A673 (cell line): ENCODE results near the gene POU6F1. TPM values are rescaled to one million over a fixed set of nuclear protein-coding genes. Genes with fewer than 3 reads are reported as not detected.
A peak's percentile ranks its signal among the peaks of the same experiment; 100 is the strongest.

ENCODE experiments used
- BruUV-seq: library from RNA; stranded (reverse); fragments of 400-500 nt; replicated peaks from 2 replicates; lab custom pipeline; 2021; lab: Mats Ljungman, UMichigan
- CTCF ChIA-PET: fragments of 300-600 bp; sonication (Branson Sonifier 250); formaldehyde crosslinking; loops from one replicate; lab custom pipeline; 2022; ENCODE audit warnings: antibody characterized with exemption; lab: Charles Lee
- POLR2A ChIA-PET: fragments of 300-600 bp; sonication (Branson Sonifier 250); formaldehyde crosslinking; loops from one replicate; lab custom pipeline; 2022; ENCODE audit warnings: antibody characterized with exemption; ENCODE audit not compliant: low non-redundant PET; lab: Charles Lee
- DNase-seq: peaks from one replicate; pipeline ENCODE4 v3.0.0-alpha.2; 2015; ENCODE audit warnings: low spot score
- H3K27ac ChIP-seq: fragments of 200-600 bp; sonication (generic); 2 replicates; pipeline ENCODE4 v1.5.1; 2016; ENCODE audit warnings: mixed run types, low read depth, mild to moderate bottlenecking, mixed read lengths, antibody characterized with exemption, low read length; ENCODE audit not compliant: poor library complexity, severe bottlenecking
- H3K27me3 ChIP-seq: fragments of 200-600 bp; sonication (generic); replicated peaks from 2 replicates; pipeline ENCODE4 v1.6.1; 2017; ENCODE audit warnings: mixed run types, low read depth, mild to moderate bottlenecking, mixed read lengths, antibody characterized with exemption, low read length; ENCODE audit not compliant: insufficient read depth, poor library complexity
- H3K36me3 ChIP-seq: fragments of 200-600 bp; sonication (generic); 2 replicates; pipeline ENCODE4 v1.6.1; 2016; ENCODE audit warnings: mixed run types, mild to moderate bottlenecking, mixed read lengths, antibody characterized with exemption, low read length; ENCODE audit not compliant: insufficient read depth, poor library complexity, severe bottlenecking
- H3K4me1 ChIP-seq: fragments of 200-600 bp; sonication (generic); 2 replicates; pipeline ENCODE4 v1.6.1; 2017; ENCODE audit warnings: mixed run types, mild to moderate bottlenecking, mixed read lengths, antibody characterized with exemption, low read length; ENCODE audit not compliant: insufficient read depth, poor library complexity, severe bottlenecking
- H3K4me3 ChIP-seq: fragments of 200-600 bp; sonication (generic); 2 replicates; pipeline ENCODE4 v1.5.1; 2016; ENCODE audit warnings: low read depth, mixed run types, mild to moderate bottlenecking, mixed read lengths, low read length; ENCODE audit not compliant: poor library complexity, severe bottlenecking
- H3K9me3 ChIP-seq: fragments of 200-600 bp; sonication (generic); 2 replicates; pipeline ENCODE4 v1.6.1; 2016; ENCODE audit warnings: mixed run types, low read depth, mild to moderate bottlenecking, mixed read lengths, antibody characterized with exemption, low read length; ENCODE audit not compliant: poor library complexity, severe bottlenecking
- CTCF ChIP-seq: fragments of 300-800, 200-600 bp; sonication (generic); conservative IDR thresholded peaks from 2 replicates; pipeline ENCODE4 v1.5.1; 2017; ENCODE audit warnings: low read depth, mild to moderate bottlenecking, antibody characterized with exemption, low read length, moderate library complexity, mixed read lengths
- EZH2 ChIP-seq: fragments of 200-600 bp; sonication (generic); IDR thresholded peaks from 2 replicates; pipeline ENCODE4 v1.6.1; 2017; ENCODE audit warnings: borderline replicate concordance, low read depth, mild to moderate bottlenecking, mixed read lengths, antibody characterized with exemption, low read length; ENCODE audit not compliant: poor library complexity, severe bottlenecking
- intact Hi-C: fragments of 100-400 bp; cut with micrococcal nuclease; formaldehyde crosslinking; loops from one replicate; pipeline ENCODE4 v1.10.0; 2022; ENCODE audit not compliant: unreplicated experiment
- total RNA-seq: library from RNA; stranded (reverse); gene quantifications from 2 replicates; pipeline ENCODE4 v1.2.3, GENCODE V29; 2021

POU6F1 gene
- total RNA-seq, 1 experiment from 2014 or later = 13.6 TPM

- BruUV-seq = no TSS peak
- Histone ChIP-seq H3K4me1 (no peaks in the 10 kb centered on the region), H3K4me3 (no peak overlapping the region), H3K36me3 (no peaks in the 10 kb centered on the region), H3K9me3 (no peaks in the 10 kb centered on the region), H3K27ac (no peak overlapping the region), H3K27me3 (no peaks in the 10 kb centered on the region)
- TF ChIP-seq CTCF = no peak
- TF ChIP-seq EZH2 = no peak
- DNase-seq = no peak
- ChIA-PET POLR2A (no interaction called here), CTCF (no interaction called here)
- intact Hi-C loops = no loop called here
Observed at GRCh38 chr12:51162217-51162616, 55.6 kb downstream of the POU6F1 start.

GRCh38 chr12:51160814-51161459, 56.9 kb downstream of the POU6F1 start:
- ChIA-PET CTCF (no interaction called here), POLR2A (no interaction called here)
- no peaks in the 10 kb centered on the region for H3K4me1 ChIP-seq
- no peak for TF ChIP-seq EZH2
- TF ChIP-seq CTCF = no peak
- intact Hi-C loops = no loop called here
- peak; percentile 13 for DNase-seq
- H3K27ac ChIP-seq = no peak overlapping the region
- no TSS peak for BruUV-seq
- no peaks in the 10 kb centered on the region for H3K36me3 ChIP-seq
- no peak overlapping the region for H3K4me3 ChIP-seq
- no peaks in the 10 kb centered on the region for H3K27me3 ChIP-seq
- no peaks in the 10 kb centered on the region for H3K9me3 ChIP-seq

GRCh38 chr12:51156245-51156765, 61.6 kb downstream of the POU6F1 start:
- ChIA-PET POLR2A (no interaction called here), CTCF (no interaction called here)
- Histone ChIP-seq H3K27ac (no peak overlapping the region), H3K4me3 (no peak overlapping the region), H3K4me1 (no peaks in the 10 kb centered on the region), H3K27me3 (no peaks in the 10 kb centered on the region), H3K36me3 (no peaks in the 10 kb centered on the region), H3K9me3 (no peaks in the 10 kb centered on the region)
- intact Hi-C loops = no loop called here
- TF ChIP-seq CTCF (no peak), EZH2 (no peak)
- no TSS peak for BruUV-seq
- DNase-seq = no peak
